Measurements from ENCODE around the gene ESPL1.
A peak's percentile ranks its signal among the peaks of the same experiment; 100 is the strongest.
"Not testable (repeated sequence)": the region's sequence is repeated elsewhere in the genome, so short reads cannot be mapped to it uniquely, and the experiment has no call there.

ESPL1 gene

GRCh38 chr12:53292426-53292825 is 24.3 kb downstream of the ESPL1 start:
- no peak for DNase-seq (ENCODE audit: low read depth)
- H3K4me3 ChIP-seq (replicated peaks; ENCODE audit: low read depth, low read length) = no peak overlapping the region
- no peak for TF ChIP-seq CTCF (IDR thresholded peaks at IDR 0.05; ENCODE audit: low read length, missing control alignments)

DNA sequence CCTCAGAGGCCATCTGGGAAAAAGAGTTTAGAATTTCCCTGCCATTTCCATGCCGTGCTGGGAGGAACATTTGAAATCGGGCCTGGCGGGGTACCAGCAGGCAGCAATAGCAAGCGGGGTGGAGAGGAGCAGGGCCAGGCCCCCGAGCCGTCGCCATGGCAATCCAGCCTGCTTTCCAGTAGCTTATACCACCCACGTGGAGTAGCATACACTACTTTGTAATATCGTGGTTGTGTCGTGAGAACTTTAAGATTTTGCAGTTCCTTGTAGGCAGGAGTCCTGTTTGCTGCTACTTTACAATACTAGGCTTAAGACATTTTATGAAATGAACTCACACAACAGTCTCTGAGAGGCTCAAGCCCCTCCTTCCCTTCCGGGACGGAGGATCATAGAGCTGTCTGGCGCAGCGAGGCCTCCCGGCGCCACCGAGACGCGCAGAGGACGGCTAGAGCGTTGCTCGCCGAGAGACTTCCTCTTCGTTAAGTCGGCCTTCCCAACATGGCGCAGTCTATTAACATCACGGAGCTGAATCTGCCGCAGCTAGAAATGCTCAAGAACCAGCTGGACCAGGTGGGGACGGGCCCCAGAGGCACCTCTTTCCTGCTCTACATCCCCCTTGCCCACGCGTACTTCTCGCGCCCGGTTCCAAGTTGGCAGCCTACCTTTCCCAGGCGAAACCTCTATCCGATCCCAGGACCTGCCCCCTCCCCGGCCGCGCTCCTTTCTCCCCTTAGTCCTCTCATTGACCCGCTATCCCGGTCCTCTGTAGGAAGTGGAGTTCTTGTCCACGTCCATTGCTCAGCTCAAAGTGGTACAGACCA is 27.2 kb downstream of the ESPL1 start, which contains the start of gene PFDN5:
Gene PFDN5, plus strand, starts transcription at position 473 of the 821 bp plus-strand sequence. Its CDS starts 26 bp downstream, at position 499.
- peak; percentile 95 for DNase-seq (ENCODE audit: low read depth)
- peak within 1 kb of the TSS; percentile 68 for H3K4me3 ChIP-seq (replicated peaks; ENCODE audit: low read depth, low read length)
- TF ChIP-seq CTCF (IDR thresholded peaks at IDR 0.05; ENCODE audit: low read length, missing control alignments) = peak; percentile 7

- no peak for TF ChIP-seq CTCF (IDR thresholded peaks at IDR 0.05; ENCODE audit: low read length, missing control alignments)
- no peak for DNase-seq (ENCODE audit: low read depth)
- H3K4me3 ChIP-seq (replicated peaks; ENCODE audit: low read depth, low read length) = peak overlapping the region; percentile 68
These were observed 27.8 kb downstream of the ESPL1 start for GRCh38 chr12:53295891-53296219.

DNA sequence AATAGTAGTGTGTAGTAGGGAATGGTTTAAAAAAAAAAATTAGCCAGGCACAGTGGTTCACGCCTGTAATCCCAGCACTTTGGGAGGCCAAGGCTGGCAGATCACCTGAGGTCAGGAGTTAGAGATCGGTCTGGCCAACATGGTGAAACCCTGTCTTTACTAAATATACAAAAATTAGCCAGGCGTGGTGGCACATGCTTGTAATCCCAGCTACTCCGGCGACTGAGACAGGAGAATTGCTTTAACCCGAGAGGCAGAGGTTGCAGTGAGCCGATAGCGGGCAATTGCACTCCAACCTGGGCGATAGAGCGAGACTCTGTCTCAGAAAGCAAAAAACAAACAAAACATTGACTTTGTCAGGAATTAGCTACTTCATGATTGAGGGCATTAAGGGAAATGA is 29.0 kb downstream of the ESPL1 start:
- not testable (repeated sequence) for H3K4me3 ChIP-seq (replicated peaks; ENCODE audit: low read depth, low read length); DNase-seq (ENCODE audit: low read depth)

DNA sequence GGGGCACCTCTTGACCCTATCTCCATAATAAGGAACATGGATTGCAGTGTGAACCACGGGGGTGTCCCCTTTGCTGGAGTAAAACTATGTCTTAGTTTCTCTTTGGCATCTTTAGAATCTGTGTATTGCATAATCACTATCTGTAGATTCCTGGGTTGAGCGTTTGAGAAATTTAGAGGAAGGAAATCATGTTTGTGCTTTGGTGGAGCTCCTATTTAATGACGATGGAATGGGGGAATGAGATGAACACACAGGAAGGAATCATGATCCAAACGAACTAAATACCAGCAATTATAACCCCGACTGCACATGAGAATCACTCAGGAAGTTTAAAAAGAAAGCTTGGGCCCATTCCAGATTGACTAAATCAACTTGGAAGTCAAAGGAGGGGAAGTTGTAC is 30.1 kb downstream of the ESPL1 start:
- peak; percentile 90 for DNase-seq (ENCODE audit: low read depth)
- TF ChIP-seq CTCF (IDR thresholded peaks at IDR 0.05; ENCODE audit: low read length, missing control alignments) = no peak

DNA sequence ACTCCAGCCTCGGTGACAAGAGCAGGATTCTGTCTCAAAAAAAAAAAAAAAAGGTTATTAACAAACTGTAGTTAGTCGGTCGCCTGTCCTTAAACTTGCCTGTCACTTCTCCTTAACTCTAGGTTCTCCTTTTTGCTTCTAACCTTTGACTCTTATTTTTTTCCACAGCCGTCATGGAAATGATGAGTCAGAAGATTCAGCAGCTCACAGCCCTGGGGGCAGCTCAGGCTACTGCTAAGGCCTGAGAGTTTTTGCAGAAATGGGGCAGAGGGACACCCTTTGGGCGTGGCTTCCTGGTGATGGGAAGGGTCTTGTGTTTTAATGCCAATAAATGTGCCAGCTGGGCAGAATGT is 31.0 kb downstream of the ESPL1 start:
- peak; percentile 75 for DNase-seq (ENCODE audit: low read depth)
- H3K4me3 ChIP-seq (replicated peaks; ENCODE audit: low read depth, low read length) = peak overlapping the region; percentile 93
- TF ChIP-seq CTCF (IDR thresholded peaks at IDR 0.05; ENCODE audit: low read length, missing control alignments) = no peak

More for the DNA sequence above, 30.1 kb downstream of the ESPL1 start:
- peak overlapping the region; percentile 11 for H3K4me3 ChIP-seq (replicated peaks; ENCODE audit: low read depth, low read length)

DNA sequence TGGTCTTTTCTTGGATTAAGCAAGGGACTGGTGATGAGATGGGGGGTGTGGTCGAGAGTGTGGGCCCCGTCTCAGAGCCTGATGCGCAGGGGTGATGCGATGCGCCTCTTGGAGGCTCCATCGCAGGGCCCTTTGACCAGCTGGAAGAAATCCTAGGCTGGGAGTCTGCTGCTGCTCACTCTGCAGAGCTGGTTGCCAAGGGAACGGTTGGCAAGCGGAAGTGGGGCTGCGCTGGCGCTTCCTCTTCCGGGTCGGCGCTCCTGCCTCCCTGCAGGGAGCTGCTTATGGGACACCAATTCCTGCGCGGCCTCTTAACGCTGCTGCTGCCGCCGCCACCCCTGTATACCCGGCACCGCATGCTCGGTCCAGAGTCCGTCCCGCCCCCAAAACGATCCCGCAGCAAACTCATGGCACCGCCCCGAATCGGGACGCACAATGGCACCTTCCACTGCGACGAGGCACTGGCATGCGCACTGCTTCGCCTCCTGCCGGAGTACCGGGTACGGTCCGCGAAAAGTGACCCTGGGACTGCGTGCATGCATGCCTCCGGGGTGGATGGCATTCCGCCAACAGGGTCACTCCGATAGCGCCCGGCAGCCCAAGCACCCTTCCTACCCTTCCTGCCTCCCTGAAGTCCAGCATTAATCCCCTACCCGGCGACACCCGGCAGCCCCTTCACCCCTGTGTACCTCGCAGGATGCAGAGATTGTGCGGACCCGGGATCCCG is 31.5 kb downstream of the ESPL1 start, which contains the start of gene MYG1:
Gene MYG1, plus strand, starts transcription at position 242 of the 727 bp plus-strand sequence. Its CDS starts 43 bp downstream, at position 285.
- peak; percentile 89 for DNase-seq (ENCODE audit: low read depth)
- TF ChIP-seq CTCF (IDR thresholded peaks at IDR 0.05; ENCODE audit: low read length, missing control alignments) = peak; percentile 21
- H3K4me3 ChIP-seq (replicated peaks; ENCODE audit: low read depth, low read length) = peak within 1 kb of the TSS; percentile 93

Data from fibroblast of pulmonary artery (primary cell).